Measurements from ENCODE around the gene A2M. TPM values are rescaled to one million over a fixed set of nuclear protein-coding genes. Genes with fewer than 3 reads are reported as not detected.

The A2M gene
- total and polyA plus RNA-seq, 2 donors (not counting 3 experiments of a cell fraction or from before 2014, with no cell fraction given) = 11.5 to 16.9 TPM

DNA sequence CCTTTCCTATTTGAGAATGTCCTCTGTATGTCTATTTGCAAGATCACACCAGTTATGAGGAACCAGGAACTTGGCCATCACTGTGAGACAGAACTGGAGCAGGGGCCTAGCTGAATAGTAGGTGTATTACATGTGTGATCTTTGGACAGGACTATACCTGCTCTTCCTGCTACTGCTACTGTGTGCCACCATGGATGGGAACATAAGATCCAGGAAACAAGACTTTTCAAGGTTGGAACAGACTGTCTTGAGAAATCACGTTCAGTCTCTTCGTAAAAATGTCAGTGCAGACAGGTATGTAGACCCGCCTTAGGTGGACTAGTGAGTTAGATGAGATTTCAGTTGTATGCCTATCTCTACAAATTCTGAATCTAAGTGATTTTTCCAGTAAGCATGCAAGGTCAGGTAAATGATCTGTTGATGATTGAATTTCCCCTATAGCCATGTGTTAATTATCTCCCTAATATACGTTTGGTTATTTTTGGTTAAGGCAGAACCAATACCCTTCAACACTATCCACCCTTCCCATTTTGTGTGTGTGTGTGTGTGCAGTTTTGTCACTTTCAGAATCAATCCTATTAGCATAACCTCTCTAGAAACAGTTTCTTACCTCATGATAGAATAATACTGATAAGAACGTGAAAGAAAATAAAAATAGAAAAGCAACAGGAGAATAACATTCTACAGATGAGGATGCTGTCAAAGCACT, 7.1 kb downstream of the A2M start:
- ChIA-PET POLR2A (no interaction called here), CTCF (no interaction called here)
- FAIRE-seq (no peak), DNase-seq (ENCODE audit: low read depth, low spot score) (no peak)
- BruUV-seq (replicated peaks) = no TSS peak
- Histone ChIP-seq H3K36me3 (ENCODE audit: control insufficient read depth in 2 of 2, extremely low read depth in 1 of 2, insufficient read depth in 2 of 2, low read length in 2 of 2) (no peaks in the 10 kb centered on the region), H3K27ac (ENCODE audit: insufficient read depth, low read depth, low read length) (no peak overlapping the region), H3K4me1 (ENCODE audit: control insufficient read depth, extremely low read depth, insufficient read depth, low read length) (no peaks in the 10 kb centered on the region), H3K79me2 (ENCODE audit: control insufficient read depth, insufficient read depth, low read length) (no peaks in the 10 kb centered on the region), H3K9ac (replicated peaks; ENCODE audit: extremely low read depth, insufficient read depth, low read length) (no peak overlapping the region), H3K9me3 (replicated peaks; ENCODE audit: control insufficient read depth, insufficient read depth, low read length) (no peaks in the 10 kb centered on the region), H3K27me3 (ENCODE audit: control insufficient read depth in 2 of 2, insufficient read depth in 2 of 2, low read length in 2 of 2) (peaks cover 0 to 2% of the 10 kb centered on the region in 2 experiments), H3K4me3 (replicated peaks in 1 of 3; ENCODE audit: insufficient read depth in 1 of 3, low read depth in 1 of 3, low read length in 3 of 3) (no peak overlapping the region), H3K9me1 (replicated peaks; ENCODE audit: control insufficient read depth, extremely low read depth, insufficient read depth, low read length) (no peaks in the 10 kb centered on the region), H2AFZ (ENCODE audit: low read depth, low read length) (no peak overlapping the region), H4K20me1 (replicated peaks; ENCODE audit: control insufficient read depth, extremely low read depth, insufficient read depth, low read length) (no peaks in the 10 kb centered on the region), H3K4me2 (ENCODE audit: insufficient read depth, low read length) (no peak overlapping the region)
- intact Hi-C loops (cut with micrococcal nuclease) = no loop called here
- no peak for TF ChIP-seq GATA2 (IDR thresholded peaks at IDR 0.05; ENCODE audit: insufficient read depth, insufficient read length, low read depth, low read length)
- TF ChIP-seq FOS (IDR thresholded peaks at IDR 0.05; ENCODE audit: borderline replicate concordance, insufficient read depth, low read length) = no peak
- TF ChIP-seq, protein P1, sequence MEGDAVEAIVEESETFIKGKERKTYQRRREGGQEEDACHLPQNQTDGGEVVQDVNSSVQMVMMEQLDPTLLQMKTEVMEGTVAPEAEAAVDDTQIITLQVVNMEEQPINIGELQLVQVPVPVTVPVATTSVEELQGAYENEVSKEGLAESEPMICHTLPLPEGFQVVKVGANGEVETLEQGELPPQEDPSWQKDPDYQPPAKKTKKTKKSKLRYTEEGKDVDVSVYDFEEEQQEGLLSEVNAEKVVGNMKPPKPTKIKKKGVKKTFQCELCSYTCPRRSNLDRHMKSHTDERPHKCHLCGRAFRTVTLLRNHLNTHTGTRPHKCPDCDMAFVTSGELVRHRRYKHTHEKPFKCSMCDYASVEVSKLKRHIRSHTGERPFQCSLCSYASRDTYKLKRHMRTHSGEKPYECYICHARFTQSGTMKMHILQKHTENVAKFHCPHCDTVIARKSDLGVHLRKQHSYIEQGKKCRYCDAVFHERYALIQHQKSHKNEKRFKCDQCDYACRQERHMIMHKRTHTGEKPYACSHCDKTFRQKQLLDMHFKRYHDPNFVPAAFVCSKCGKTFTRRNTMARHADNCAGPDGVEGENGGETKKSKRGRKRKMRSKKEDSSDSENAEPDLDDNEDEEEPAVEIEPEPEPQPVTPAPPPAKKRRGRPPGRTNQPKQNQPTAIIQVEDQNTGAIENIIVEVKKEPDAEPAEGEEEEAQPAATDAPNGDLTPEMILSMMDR (IDR thresholded peaks at IDR 0.05; ENCODE audit: extremely low read depth in 1 of 2, insufficient read depth in 1 of 2, low read depth in 1 of 2, low read length in 2 of 2) = no peak
- no peak for TF ChIP-seq JUN (IDR thresholded peaks at IDR 0.05; ENCODE audit: borderline replicate concordance, insufficient read depth, insufficient read length, low read depth)
- TF ChIP-seq EZH2 (IDR thresholded peaks at IDR 0.05; ENCODE audit: borderline replicate concordance, low read depth, low read length, severe bottlenecking) = no peak
- TF ChIP-seq POLR2AphosphoS5 (IDR thresholded peaks at IDR 0.05; ENCODE audit: insufficient read depth, low read depth, low read length) = no peak
- TF ChIP-seq, protein P2, sequence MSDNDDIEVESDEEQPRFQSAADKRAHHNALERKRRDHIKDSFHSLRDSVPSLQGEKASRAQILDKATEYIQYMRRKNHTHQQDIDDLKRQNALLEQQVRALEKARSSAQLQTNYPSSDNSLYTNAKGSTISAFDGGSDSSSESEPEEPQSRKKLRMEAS (IDR thresholded peaks at IDR 0.05; ENCODE audit: insufficient read depth, insufficient read length) = no peak
- no peak for TF ChIP-seq POLR2A (IDR thresholded peaks at IDR 0.05; ENCODE audit: low read depth, low read length)
- no peak for TF ChIP-seq MYC (IDR thresholded peaks at IDR 0.05; ENCODE audit: low read depth, low read length)
- dilution Hi-C loops (cut with MboI; ENCODE audit: extremely low pct_ligation_motif_present, low sequenced_read_pairs) = no loop called here
